WTC11 (cell line): ENCODE results near the gene CIAPIN1. TPM values are rescaled to one million over a fixed set of nuclear protein-coding genes. Genes with fewer than 3 reads are reported as not detected.

Source experiments
- ATAC-seq: fragments of 200-7000 bp; cut with Tn5 transposase; 2 replicates; pipeline ENCODE4 v1.10.0; 2021; ENCODE audit warnings: mild to moderate bottlenecking, moderate library complexity
- CTCF ChIA-PET: fragments of 300-600 bp; sonication (Branson Sonifier 250); formaldehyde crosslinking; loops from one replicate; lab custom pipeline; 2021; ENCODE audit warnings: antibody characterized with exemption; lab: Charles Lee
- POLR2A ChIA-PET: fragments of 350-600 bp; sonication (Branson Sonifier 250); formaldehyde crosslinking; loops from one replicate; lab custom pipeline; 2021; ENCODE audit warnings: antibody characterized with exemption; lab: Charles Lee
- DNase-seq: peaks from one replicate; pipeline ENCODE4 v3.0.0; 2021; ENCODE audit warnings: low spot score
- H3K27ac Mint-ChIP-seq: 2 replicates; pipeline ENCODE4 v1.8.0; 2021; ENCODE audit warnings: mixed read lengths
- H3K27me3 Mint-ChIP-seq: 2 replicates; pipeline ENCODE4 v1.8.0; 2021; ENCODE audit warnings: low read depth, mild to moderate bottlenecking, moderate library complexity, mixed read lengths
- H3K36me3 Mint-ChIP-seq: 2 replicates; pipeline ENCODE4 v1.8.0; 2021; ENCODE audit warnings: mixed read lengths
- H3K4me1 Mint-ChIP-seq: 2 replicates; pipeline ENCODE4 v1.8.0; 2022; ENCODE audit warnings: mixed read lengths
- H3K4me3 Mint-ChIP-seq: 2 replicates; pipeline ENCODE4 v1.8.0; 2021; ENCODE audit warnings: mild to moderate bottlenecking, moderate library complexity, mixed read lengths
- H3K9me3 Mint-ChIP-seq: 2 replicates; pipeline ENCODE4 v1.8.0; 2021; ENCODE audit warnings: mixed read lengths
- AFF4 ChIP-seq: sonication (generic); formaldehyde crosslinking; IDR thresholded peaks from 2 replicates; pipeline ENCODE4 v1.8.1; 2023; ENCODE audit warnings: mild to moderate bottlenecking, missing genetic modification reagents, borderline replicate concordance
- ATF3 ChIP-seq: sonication (generic); formaldehyde crosslinking; conservative IDR thresholded peaks from 2 replicates; pipeline ENCODE4 v1.8.1; 2022; ENCODE audit warnings: mild to moderate bottlenecking, missing genetic modification reagents
- EMX1 ChIP-seq: fragments of 250-450 bp; sonication (Bioruptor Pico); IDR thresholded peaks from 2 replicates; pipeline ENCODE4 v1.8.0; 2021; ENCODE audit warnings: mild to moderate bottlenecking
- ESRRA ChIP-seq: sonication (generic); formaldehyde crosslinking; IDR thresholded peaks from 2 replicates; pipeline ENCODE4 v1.8.1; 2022; ENCODE audit warnings: mild to moderate bottlenecking, missing genetic modification reagents, borderline replicate concordance
- ETV6 ChIP-seq: sonication (generic); formaldehyde crosslinking; IDR thresholded peaks from 2 replicates; pipeline ENCODE4 v1.8.1; 2022; ENCODE audit warnings: mild to moderate bottlenecking, missing genetic modification reagents
- FOXJ3 ChIP-seq: sonication (generic); formaldehyde crosslinking; IDR thresholded peaks from 2 replicates; pipeline ENCODE4 v1.9.0; 2021; ENCODE audit warnings: missing genetic modification reagents, mild to moderate bottlenecking, borderline replicate concordance
- FOXP1 ChIP-seq: sonication (generic); formaldehyde crosslinking; IDR thresholded peaks from 2 replicates; pipeline ENCODE4 v1.8.0; 2022; ENCODE audit warnings: missing genetic modification reagents, mild to moderate bottlenecking, moderate library complexity, borderline replicate concordance
- GABPB1 ChIP-seq: sonication (generic); formaldehyde crosslinking; IDR thresholded peaks from 2 replicates; pipeline ENCODE4 v1.8.1; 2023; ENCODE audit warnings: mild to moderate bottlenecking, missing genetic modification reagents
- GRHL2 ChIP-seq: fragments of 250-450 bp; sonication (Bioruptor Pico); IDR thresholded peaks from 2 replicates; pipeline ENCODE4 v1.8.0; 2022; ENCODE audit warnings: mild to moderate bottlenecking, moderate library complexity; ENCODE audit not compliant: insufficient replicate concordance, severe bottlenecking
- IRF2 ChIP-seq: sonication (generic); formaldehyde crosslinking; IDR thresholded peaks from 2 replicates; pipeline ENCODE4 v1.8.0; 2022; ENCODE audit warnings: low read depth, missing genetic modification reagents, borderline replicate concordance
- JAZF1 ChIP-seq: fragments of 250-450 bp; sonication (Bioruptor Pico); IDR thresholded peaks from 2 replicates; pipeline ENCODE4 v1.9.0; 2021; ENCODE audit warnings: moderate library complexity, mild to moderate bottlenecking, inconsistent platforms
- KAT7 ChIP-seq: sonication (generic); formaldehyde crosslinking; IDR thresholded peaks from 2 replicates; pipeline ENCODE4 v1.8.1; 2023; ENCODE audit warnings: missing genetic modification reagents, mild to moderate bottlenecking, borderline replicate concordance
- NFATC4 ChIP-seq: fragments of 250-450 bp; sonication (Bioruptor Pico); IDR thresholded peaks from 2 replicates; pipeline ENCODE4 v1.9.0; 2021; ENCODE audit warnings: mild to moderate bottlenecking
- NFYB ChIP-seq: sonication (generic); formaldehyde crosslinking; conservative IDR thresholded peaks from 2 replicates; pipeline ENCODE4 v1.8.0; 2022; ENCODE audit warnings: low read depth, missing genetic modification reagents
- NR1H2 ChIP-seq: sonication (generic); formaldehyde crosslinking; IDR thresholded peaks from 2 replicates; pipeline ENCODE4 v1.9.0; 2021; ENCODE audit warnings: mild to moderate bottlenecking, moderate library complexity, missing genetic modification reagents
- PREB ChIP-seq: sonication (generic); formaldehyde crosslinking; IDR thresholded peaks from 2 replicates; pipeline ENCODE4 v1.8.1; 2022; ENCODE audit warnings: mild to moderate bottlenecking, missing genetic modification reagents, moderate library complexity, borderline replicate concordance
- RORB ChIP-seq: fragments of 250-450 bp; sonication (Bioruptor Pico); IDR thresholded peaks from 2 replicates; pipeline ENCODE4 v1.9.0; 2021; ENCODE audit warnings: mild to moderate bottlenecking
- SMAD4 ChIP-seq: sonication (generic); formaldehyde crosslinking; IDR thresholded peaks from 2 replicates; pipeline ENCODE4 v1.8.0; 2022; ENCODE audit warnings: mild to moderate bottlenecking, missing genetic modification reagents
- SOX15 ChIP-seq: fragments of 250-450 bp; sonication (Bioruptor Pico); IDR thresholded peaks from 2 replicates; pipeline ENCODE4 v1.9.0; 2021; ENCODE audit warnings: mild to moderate bottlenecking
- SP1 ChIP-seq: sonication (generic); formaldehyde crosslinking; conservative IDR thresholded peaks from 2 replicates; pipeline ENCODE4 v1.8.1; 2022; ENCODE audit warnings: missing genetic modification reagents
- TEAD1 ChIP-seq: sonication (generic); formaldehyde crosslinking; IDR thresholded peaks from 2 replicates; pipeline ENCODE4 v1.8.0; 2022; ENCODE audit warnings: mild to moderate bottlenecking, missing genetic modification reagents
- total RNA-seq: library from RNA; stranded (reverse); gene quantifications from 3 replicates; pipeline ENCODE4 v1.2.3, GENCODE V29; 2021
- TF ChIP-seq, protein P1 (sequence below): sonication (generic); formaldehyde crosslinking; IDR thresholded peaks from 2 replicates; pipeline ENCODE4 v1.8.0; 2022; ENCODE audit warnings: mild to moderate bottlenecking, missing genetic modification reagents
- TF ChIP-seq, protein P2 (sequence below): fragments of 250-450 bp; sonication (Bioruptor Pico); conservative IDR thresholded peaks from 2 replicates; pipeline ENCODE4 v1.9.0; 2021; ENCODE audit warnings: mild to moderate bottlenecking

Gene CIAPIN1
- total RNA-seq, 1 experiment from 2014 or later = 87.9 TPM

GRCh38 chr16:57405097-57405496 is 42.1 kb downstream of the CIAPIN1 start:
- H3K9me3 Mint-ChIP-seq = no peaks in the 10 kb centered on the region
- ATAC-seq = no peak
- POLR2A ChIA-PET = no interaction called here
- H3K4me1 Mint-ChIP-seq = no peaks in the 10 kb centered on the region
- H3K4me3 Mint-ChIP-seq = no peak overlapping the region
- H3K36me3 Mint-ChIP-seq = no peaks in the 10 kb centered on the region
- TF ChIP-seq PREB (CRISPR knock-in tag) = no peak
- TF ChIP-seq, protein P1, sequence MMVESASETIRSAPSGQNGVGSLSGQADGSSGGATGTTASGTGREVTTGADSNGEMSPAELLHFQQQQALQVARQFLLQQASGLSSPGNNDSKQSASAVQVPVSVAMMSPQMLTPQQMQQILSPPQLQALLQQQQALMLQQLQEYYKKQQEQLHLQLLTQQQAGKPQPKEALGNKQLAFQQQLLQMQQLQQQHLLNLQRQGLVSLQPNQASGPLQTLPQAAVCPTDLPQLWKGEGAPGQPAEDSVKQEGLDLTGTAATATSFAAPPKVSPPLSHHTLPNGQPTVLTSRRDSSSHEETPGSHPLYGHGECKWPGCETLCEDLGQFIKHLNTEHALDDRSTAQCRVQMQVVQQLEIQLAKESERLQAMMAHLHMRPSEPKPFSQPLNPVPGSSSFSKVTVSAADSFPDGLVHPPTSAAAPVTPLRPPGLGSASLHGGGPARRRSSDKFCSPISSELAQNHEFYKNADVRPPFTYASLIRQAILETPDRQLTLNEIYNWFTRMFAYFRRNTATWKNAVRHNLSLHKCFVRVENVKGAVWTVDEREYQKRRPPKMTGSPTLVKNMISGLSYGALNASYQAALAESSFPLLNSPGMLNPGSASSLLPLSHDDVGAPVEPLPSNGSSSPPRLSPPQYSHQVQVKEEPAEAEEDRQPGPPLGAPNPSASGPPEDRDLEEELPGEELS (CRISPR knock-in tag) = no peak
- TF ChIP-seq NR1H2 (CRISPR knock-in tag) = no peak
- no peak for TF ChIP-seq ESRRA (CRISPR knock-in tag)
- TF ChIP-seq NFYB = no peak
- no peak for TF ChIP-seq RORB (CRISPR knock-in tag)
- no peak for TF ChIP-seq FOXJ3 (CRISPR knock-in tag)
- TF ChIP-seq, protein P2, sequence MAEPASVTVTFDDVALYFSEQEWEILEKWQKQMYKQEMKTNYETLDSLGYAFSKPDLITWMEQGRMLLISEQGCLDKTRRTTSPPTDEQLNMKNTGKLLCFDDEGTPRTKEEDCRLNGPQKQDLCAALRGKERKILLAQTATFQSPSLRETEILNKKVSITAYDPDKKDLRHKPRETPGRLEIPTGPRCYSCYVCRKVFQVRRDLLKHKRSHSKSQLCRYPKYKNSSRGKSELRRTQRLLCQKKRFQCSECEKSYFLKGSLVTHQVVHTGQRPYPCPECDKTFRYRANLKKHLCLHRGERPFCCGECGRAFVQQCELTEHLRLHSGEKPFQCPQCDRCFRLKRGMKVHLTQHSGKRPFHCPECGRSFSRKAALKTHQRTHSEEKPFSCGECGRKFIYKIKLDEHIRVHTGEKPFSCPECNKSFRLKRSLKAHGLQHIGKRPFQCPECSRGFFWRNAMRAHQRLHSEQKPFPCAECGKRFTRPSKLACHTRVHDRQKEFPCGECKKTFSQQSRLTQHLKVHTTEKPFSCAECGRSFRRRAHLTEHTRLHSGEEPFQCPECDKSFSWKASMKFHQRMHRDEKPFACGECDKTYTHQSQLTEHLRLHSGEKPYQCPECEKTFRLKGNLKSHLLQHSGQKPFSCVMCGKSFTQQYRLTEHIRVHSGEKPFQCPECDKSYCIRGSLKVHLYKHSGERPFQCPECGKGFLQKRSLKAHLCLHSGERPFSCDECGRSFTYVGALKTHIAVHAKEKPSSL (CRISPR knock-in tag) = no peak
- no peak for TF ChIP-seq SOX15 (CRISPR knock-in tag)
- TF ChIP-seq ATF3 = no peak
- TF ChIP-seq SMAD4 = no peak
- TF ChIP-seq IRF2 = no peak
- no peak for TF ChIP-seq ETV6 (CRISPR knock-in tag)
- no peak for TF ChIP-seq FOXP1
- TF ChIP-seq JAZF1 (CRISPR knock-in tag) = no peak
- TF ChIP-seq EMX1 (CRISPR knock-in tag) = no peak
- no peak for TF ChIP-seq TEAD1 (CRISPR knock-in tag)
- no peak for TF ChIP-seq KAT7 (CRISPR knock-in tag)
- no peak for TF ChIP-seq GRHL2 (CRISPR knock-in tag)
- no peaks in the 10 kb centered on the region; the same call in 1 of the 2 replicates for H3K27me3 Mint-ChIP-seq
- no peak overlapping the region for H3K27ac Mint-ChIP-seq
- CTCF ChIA-PET = interaction anchor here (0.8 to 3.5 kb wide), 4 partner anchors 13 to 42 kb away, joined by 3 to 37 read pairs (median 6); partner anchors contain the start of genes CIAPIN1, COQ9 and CX3CL1
- no peak for DNase-seq

- ChIA-PET CTCF (interaction anchor here (0.5 to 3.5 kb wide), 5 partner anchors 11 to 330 kb away, joined by 3 to 37 read pairs (median 3); partner anchors contain the start of genes CIAPIN1, COQ9 and CX3CL1), POLR2A (interaction anchor here (0.5 kb wide), 1 partner anchor 12 kb away, joined by 3 read pairs; no protein-coding TSS in a partner anchor)
- Mint-ChIP-seq H3K9me3 (no peaks in the 10 kb centered on the region), H3K27ac (no peak within 1 kb of the TSS), H3K36me3 (no peaks in the 10 kb centered on the region), H3K27me3 (no peaks in the 10 kb centered on the region; the same call in 1 of the 2 replicates), H3K4me3 (no peak within 1 kb of the TSS), H3K4me1 (no peaks in the 10 kb centered on the region)
- TF ChIP-seq RORB (CRISPR knock-in tag) (no peak), FOXP1 (no peak), GABPB1 (CRISPR knock-in tag) (no peak), NFATC4 (no peak), SP1 (CRISPR knock-in tag) (no peak), AFF4 (CRISPR knock-in tag) (no peak), GRHL2 (CRISPR knock-in tag) (no peak)
- ATAC-seq = no peak
- DNase-seq = no peak
Measured at GRCh38 chr16:57403965-57404817, 43.0 kb downstream of the CIAPIN1 start, which contains the start of gene CCL17. Gene CCL17 (plus strand): TSS chr16:57404767. CDS start chr16:57413933, 9,166 bp downstream.
